ENCODE data around the gene RNGTT. TPM values are rescaled to one million over a fixed set of nuclear protein-coding genes. Genes with fewer than 3 reads are reported as not detected.

The RNGTT gene
- total RNA-seq, 1 donor from 2014 or later: 14.4 TPM

DNA sequence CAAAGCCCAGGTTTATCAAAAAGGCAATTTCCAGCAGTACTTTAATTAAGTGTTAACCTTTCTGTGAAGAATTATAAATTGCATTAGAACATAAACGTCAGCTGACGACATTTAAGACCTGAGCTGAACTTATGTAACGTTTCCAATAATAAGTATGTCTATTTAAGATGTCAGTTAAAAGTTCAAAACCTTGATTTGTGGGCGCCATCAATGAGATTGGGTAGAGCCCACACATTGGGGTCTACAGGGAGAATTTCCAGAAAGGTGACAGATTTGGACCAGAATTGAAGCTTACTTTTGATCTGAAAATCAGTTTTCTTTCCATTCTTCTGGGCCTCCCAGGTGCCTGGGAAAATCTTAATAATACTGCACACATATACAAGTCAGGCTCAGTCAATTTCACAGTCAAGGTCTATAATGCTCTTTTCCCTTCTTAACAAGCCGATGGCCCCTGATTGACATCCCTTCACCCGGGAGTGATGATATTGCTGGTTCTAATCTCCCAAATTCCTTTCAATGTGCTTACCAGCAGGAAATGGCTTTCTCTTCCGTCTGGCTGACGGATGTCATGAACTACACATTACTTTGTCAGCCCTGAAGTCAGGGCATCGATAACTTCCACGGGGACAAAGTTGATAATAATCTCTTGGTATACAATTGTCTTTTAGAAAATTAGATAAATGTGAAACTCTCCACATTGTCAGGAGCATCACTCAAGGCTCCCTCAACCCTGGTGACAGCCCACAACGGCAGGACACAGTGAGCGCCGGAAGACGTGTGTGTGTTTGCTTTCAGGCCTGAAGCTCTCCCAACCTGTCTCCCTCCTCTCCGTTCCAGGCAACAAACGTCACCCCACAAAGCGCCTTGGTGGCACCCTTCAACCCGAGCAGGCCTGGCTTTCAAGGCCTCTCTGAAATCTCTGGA is 400.8 kb downstream of the RNGTT start:
- Histone ChIP-seq H3K27me3 (ENCODE audit: control insufficient read depth, insufficient read depth, low read length) (no peaks in the 10 kb centered on the region), H3K36me3 (ENCODE audit: control insufficient read depth, insufficient read depth, low read length) (no peaks in the 10 kb centered on the region), H3K4me3 (ENCODE audit: low read depth, low read length) (no peak overlapping the region)
- TF ChIP-seq, protein P1, sequence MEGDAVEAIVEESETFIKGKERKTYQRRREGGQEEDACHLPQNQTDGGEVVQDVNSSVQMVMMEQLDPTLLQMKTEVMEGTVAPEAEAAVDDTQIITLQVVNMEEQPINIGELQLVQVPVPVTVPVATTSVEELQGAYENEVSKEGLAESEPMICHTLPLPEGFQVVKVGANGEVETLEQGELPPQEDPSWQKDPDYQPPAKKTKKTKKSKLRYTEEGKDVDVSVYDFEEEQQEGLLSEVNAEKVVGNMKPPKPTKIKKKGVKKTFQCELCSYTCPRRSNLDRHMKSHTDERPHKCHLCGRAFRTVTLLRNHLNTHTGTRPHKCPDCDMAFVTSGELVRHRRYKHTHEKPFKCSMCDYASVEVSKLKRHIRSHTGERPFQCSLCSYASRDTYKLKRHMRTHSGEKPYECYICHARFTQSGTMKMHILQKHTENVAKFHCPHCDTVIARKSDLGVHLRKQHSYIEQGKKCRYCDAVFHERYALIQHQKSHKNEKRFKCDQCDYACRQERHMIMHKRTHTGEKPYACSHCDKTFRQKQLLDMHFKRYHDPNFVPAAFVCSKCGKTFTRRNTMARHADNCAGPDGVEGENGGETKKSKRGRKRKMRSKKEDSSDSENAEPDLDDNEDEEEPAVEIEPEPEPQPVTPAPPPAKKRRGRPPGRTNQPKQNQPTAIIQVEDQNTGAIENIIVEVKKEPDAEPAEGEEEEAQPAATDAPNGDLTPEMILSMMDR (IDR thresholded peaks at IDR 0.05; ENCODE audit: insufficient read depth, low read length, poor library complexity, severe bottlenecking): no peak
- no peak for DNase-seq (ENCODE audit: low read depth)

DNA sequence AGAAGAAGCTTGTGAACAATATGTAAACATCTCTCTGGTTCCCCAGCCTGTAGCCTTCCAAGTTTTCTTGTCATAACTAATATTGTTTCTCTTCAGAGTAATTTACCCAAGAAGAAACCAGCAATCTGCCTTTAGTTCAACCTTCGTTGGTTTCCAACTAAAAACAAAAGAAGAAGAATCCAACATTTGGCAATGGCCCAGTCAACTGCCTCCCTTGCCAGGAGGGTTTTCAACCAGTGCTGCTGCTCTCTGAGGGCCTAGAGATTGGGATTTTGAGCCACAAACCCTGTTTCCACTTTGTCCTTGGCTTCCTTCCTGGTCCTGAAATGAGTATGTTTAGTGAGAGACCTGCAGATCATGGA is 401.5 kb downstream of the RNGTT start:
- H3K27me3 ChIP-seq (ENCODE audit: control insufficient read depth, insufficient read depth, low read length): no peaks in the 10 kb centered on the region
- TF ChIP-seq, protein P1 (IDR thresholded peaks at IDR 0.05; ENCODE audit: insufficient read depth, low read length, poor library complexity, severe bottlenecking): no peak
- DNase-seq (ENCODE audit: low read depth): no peak
- no peaks in the 10 kb centered on the region for H3K36me3 ChIP-seq (ENCODE audit: control insufficient read depth, insufficient read depth, low read length)
- no peak overlapping the region for H3K4me3 ChIP-seq (ENCODE audit: low read depth, low read length)

- DNase-seq (ENCODE audit: low read depth): no peak
- Histone ChIP-seq H3K4me3 (ENCODE audit: low read depth, low read length) (no peak overlapping the region), H3K36me3 (ENCODE audit: control insufficient read depth, insufficient read depth, low read length) (no peaks in the 10 kb centered on the region), H3K27me3 (ENCODE audit: control insufficient read depth, insufficient read depth, low read length) (no peaks in the 10 kb centered on the region)
- TF ChIP-seq, protein P1 (IDR thresholded peaks at IDR 0.05; ENCODE audit: insufficient read depth, low read length, poor library complexity, severe bottlenecking): no peak
Observed at GRCh38 chr6:88561034-88561953, 402.1 kb downstream of the RNGTT start.

Other genes with a start within 250 kb of the RNGTT start
- 59.8 and 63.4 TPM in 2 replicates for gene PNRC1, start 117.1 kb upstream of the RNGTT start, total RNA-seq
- 8.3 and 10.1 TPM in 2 replicates for gene SRSF12, start 154.5 kb upstream of the RNGTT start, total RNA-seq
- 23.0 and 26.4 TPM in 2 replicates for gene PM20D2, start 182.4 kb upstream of the RNGTT start, total RNA-seq